ENCODE results near the gene ACACB. TPM values are rescaled to one million over a fixed set of nuclear protein-coding genes. Genes with fewer than 3 reads are reported as not detected.

The ACACB gene
- total RNA-seq (2022; extraction: Qiagen RNA extraction; ENCODE audit: low read depth), result 4.4 to 8.0 TPM (median 6.8 TPM) in 5 replicates

GRCh38 chr12:109115758-109116610 is at the start of gene ACACB:
Gene ACACB (plus strand): TSS chr12:109116587. CDS start chr12:109139406, 22,819 bp downstream.

GRCh38 chr12:109093022-109093918 is 23.1 kb upstream of the ACACB start, which contains the start of gene ALKBH2:
Gene ALKBH2 (minus strand): TSS chr12:109093472. CDS start chr12:109092786, 686 bp downstream.

GRCh38 chr12:109097435-109098182 is 18.8 kb upstream of the ACACB start, which contains the start of gene UNG:
Gene UNG (plus strand): TSS chr12:109097597. CDS start chr12:109097680, 83 bp downstream.

GRCh38 chr12:109308534-109309380 is 192.4 kb downstream of the ACACB start, which contains the start of gene FOXN4:
Gene FOXN4 (minus strand): TSS chr12:109309284. CDS start chr12:109308321, 963 bp downstream.

Other genes with a start within 250 kb of the ACACB start
- gene DAO, start 236.5 kb upstream of the ACACB start, total RNA-seq (2022; extraction: Qiagen RNA extraction; ENCODE audit: low read depth), result not detected in 5 replicates
- gene SVOP, start 95.5 kb upstream of the ACACB start, total RNA-seq (2022; extraction: Qiagen RNA extraction; ENCODE audit: low read depth), result not detected in 5 replicates
- 5.8 to 9.7 TPM (median 9.0 TPM) in 5 replicates for gene USP30, start 64.0 kb upstream of the ACACB start, total RNA-seq (2022; extraction: Qiagen RNA extraction; ENCODE audit: low read depth)
- 46.7 to 50.6 TPM (median 49.9 TPM) in 5 replicates for gene ALKBH2, start 23.1 kb upstream of the ACACB start, total RNA-seq (2022; extraction: Qiagen RNA extraction; ENCODE audit: low read depth)
- 88.3 to 90.5 TPM (median 89.3 TPM) in 5 replicates for gene UNG, start 19.0 kb upstream of the ACACB start, total RNA-seq (2022; extraction: Qiagen RNA extraction; ENCODE audit: low read depth)
- gene FOXN4, start 192.7 kb downstream of the ACACB start, total RNA-seq (2022; extraction: Qiagen RNA extraction; ENCODE audit: low read depth), result 0.03 to 0.12 TPM in 2 of 5 replicates, not detected in the others
- not detected in 5 replicates for gene MYO1H, start 231.3 kb downstream of the ACACB start, total RNA-seq (2022; extraction: Qiagen RNA extraction; ENCODE audit: low read depth)

All from A549 treated with CpdA at 1 μM for 4 hours (cell line).